GM18951 (cell line): Measurements from ENCODE around the gene CLIC3.

Experiments used
- POLR2A ChIP-seq: IDR thresholded peaks from 4 replicates; pipeline ENCODE4 v1.6.1; 2011; ENCODE audit warnings: mild to moderate bottlenecking; ENCODE audit not compliant: insufficient read length, insufficient read depth; ENCODE audit errors: extremely low read depth
- in situ Hi-C: fragments of 300-500 bp; cut with MboI; formaldehyde crosslinking; loops from one replicate; pipeline ENCODE4 v1.12.0; 2022; ENCODE audit warnings: low sequenced_read_pairs, mixed read lengths, inconsistent platforms; ENCODE audit not compliant: unreplicated experiment

CLIC3 gene

DNA sequence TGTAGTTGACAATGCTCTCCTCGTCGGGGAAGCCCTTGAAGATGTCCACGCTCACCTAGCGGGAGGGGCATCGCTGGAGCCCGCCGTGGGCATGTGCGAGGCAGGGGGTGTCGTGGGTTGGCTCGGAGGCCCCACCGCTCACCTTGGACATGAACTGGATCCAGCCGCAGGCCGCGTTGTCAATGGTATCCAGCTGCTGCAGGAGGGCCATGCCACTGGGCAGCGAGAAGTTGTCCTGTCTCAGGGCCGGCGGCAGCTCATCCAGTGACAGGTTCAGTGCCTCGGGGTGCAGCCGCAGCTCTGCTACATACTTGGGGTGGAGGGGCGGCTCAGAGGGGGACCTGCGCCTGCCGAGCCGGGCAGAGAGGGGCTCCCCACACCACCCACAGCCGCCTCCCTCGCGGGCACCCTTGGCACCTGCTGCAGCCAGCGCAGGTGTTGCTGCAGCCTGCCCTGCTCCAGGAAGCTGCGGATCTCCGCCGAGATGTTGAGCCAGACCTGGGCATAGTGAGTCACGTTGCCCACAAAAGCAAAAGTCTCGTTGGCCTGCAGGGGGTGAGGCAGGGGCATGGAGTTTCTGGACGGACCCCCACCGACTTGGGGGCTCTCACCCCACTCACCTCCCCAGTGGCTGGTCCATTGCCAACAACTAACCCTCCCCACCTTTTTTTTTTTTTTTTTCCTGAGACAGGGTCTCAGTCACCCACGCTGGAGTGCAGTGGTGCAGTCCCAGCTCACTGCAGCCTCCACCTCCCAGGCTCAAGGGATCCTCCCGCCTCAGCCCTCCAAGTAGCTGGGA is 22.6 kb upstream of the CLIC3 start:
- no peak for TF ChIP-seq POLR2A
- in situ Hi-C loops: no loop called here

DNA sequence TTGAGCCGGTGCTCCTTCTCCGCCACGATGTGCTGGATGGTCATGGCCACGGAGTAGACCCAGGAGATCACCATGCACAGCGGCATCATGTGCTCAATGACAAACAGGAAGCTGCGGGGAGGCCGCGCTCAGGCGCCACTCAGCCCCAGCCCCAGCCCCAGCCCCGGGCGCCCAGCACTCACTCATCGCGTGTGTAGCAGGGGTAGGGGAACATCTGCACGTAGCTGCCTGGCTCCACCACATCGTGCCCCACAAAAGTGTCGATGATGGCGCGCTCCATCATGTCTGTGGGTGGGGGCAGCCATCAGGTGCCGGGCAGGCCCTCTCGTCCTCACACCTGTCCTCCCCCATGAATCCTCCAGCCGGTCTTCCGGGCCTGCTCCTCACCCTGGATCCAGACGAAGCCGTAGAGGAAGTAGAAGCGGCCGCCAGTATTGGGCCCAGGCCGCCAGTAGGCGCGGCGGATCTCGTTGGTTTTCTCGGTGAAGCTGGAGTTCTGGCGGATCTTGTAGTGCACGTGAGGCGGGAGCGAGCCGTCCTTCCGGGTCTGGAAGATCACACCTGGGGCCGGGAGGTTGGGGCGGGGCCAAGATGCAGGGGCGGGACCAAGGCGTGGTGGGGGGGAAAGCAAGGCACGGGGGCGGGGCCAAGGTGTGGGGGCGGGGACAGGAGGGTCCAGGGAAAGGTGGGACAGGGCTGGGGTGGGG is 21.6 kb upstream of the CLIC3 start:
- no peak for TF ChIP-seq POLR2A
- in situ Hi-C loops: no loop called here

DNA sequence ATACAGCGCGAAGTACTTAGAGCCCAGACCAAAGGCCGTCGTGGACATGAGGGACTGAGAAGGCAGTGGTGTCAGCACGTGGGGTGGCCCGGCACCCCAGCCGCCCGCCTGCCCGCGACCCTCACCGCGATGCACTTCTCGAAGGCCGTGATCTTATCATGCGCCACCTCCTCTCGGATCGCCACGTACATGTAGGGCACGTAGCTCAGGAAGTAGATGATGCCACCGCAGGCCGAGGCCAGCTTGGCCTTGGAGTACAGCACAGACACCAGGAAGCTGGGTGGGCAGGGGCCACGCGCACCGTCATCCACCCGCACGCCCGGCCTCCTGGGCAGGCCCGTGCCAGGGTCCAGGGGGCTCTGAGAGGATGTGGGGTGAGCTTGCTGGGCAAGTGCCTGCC is 20.7 kb upstream of the CLIC3 start:
- in situ Hi-C loops: no loop called here
- no peak for TF ChIP-seq POLR2A

DNA sequence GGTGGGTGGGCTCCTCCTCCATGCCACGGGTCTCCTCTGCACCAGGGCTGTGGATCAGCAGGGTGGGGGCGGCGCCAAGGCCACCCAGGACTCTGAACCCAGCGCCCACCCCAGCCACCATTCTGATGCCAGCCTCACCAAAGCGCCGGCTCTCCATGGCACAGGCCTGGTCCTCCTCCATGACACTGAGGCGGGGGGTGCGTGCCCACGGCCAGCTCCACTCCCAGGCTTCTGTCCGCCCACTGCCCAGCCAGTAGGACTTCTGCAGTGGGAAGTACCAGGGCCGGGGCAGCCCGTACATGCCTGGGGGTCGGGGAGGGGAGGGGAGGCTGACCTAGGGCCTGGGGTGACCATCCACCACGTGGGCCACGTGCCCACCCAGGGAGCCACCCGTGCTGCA is 20.1 kb upstream of the CLIC3 start:
- in situ Hi-C loops: no loop called here
- TF ChIP-seq POLR2A: no peak

DNA sequence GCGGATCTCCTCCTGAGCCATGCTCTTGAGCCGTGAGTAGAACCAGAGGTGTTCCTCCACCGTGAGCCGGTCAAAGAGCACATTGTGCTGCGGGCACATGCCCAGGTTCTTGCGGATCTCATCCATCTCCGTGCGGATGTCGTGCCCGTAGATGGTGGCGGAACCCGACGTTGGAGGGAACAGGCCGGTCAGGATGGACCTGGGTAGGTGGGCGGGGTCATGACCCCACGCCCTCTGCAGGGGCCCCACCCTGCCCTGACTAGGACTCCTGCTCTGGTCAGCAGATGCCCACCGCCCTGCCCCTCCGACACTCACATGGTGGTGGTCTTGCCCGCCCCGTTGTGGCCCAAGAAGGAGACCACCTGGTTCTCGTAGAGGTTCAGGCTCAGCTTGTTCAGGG is 19.6 kb upstream of the CLIC3 start:
- in situ Hi-C loops: no loop called here

DNA sequence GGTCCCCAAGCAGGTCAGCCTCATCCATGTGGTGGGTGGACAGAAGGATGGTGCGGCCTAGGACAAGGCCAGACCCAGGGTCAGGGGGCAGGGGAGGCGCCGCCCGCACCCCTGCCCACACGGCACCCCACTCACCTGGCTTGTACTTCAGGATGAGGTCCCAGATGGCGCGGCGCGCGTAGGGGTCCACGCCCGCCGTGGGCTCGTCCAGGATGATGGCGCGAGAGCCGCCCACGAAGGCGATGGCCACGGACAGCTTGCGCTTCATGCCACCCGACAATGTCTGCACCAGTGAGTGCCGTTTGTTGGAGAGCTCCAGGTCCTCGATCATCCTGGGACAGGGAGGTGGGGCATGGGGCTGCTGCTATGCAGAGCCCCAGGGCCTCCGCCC is 19.2 kb upstream of the CLIC3 start:
- TF ChIP-seq POLR2A: no peak
- in situ Hi-C loops: no loop called here

More for the DNA sequence above, 19.6 kb upstream of the CLIC3 start:
- no peak for TF ChIP-seq POLR2A

DNA sequence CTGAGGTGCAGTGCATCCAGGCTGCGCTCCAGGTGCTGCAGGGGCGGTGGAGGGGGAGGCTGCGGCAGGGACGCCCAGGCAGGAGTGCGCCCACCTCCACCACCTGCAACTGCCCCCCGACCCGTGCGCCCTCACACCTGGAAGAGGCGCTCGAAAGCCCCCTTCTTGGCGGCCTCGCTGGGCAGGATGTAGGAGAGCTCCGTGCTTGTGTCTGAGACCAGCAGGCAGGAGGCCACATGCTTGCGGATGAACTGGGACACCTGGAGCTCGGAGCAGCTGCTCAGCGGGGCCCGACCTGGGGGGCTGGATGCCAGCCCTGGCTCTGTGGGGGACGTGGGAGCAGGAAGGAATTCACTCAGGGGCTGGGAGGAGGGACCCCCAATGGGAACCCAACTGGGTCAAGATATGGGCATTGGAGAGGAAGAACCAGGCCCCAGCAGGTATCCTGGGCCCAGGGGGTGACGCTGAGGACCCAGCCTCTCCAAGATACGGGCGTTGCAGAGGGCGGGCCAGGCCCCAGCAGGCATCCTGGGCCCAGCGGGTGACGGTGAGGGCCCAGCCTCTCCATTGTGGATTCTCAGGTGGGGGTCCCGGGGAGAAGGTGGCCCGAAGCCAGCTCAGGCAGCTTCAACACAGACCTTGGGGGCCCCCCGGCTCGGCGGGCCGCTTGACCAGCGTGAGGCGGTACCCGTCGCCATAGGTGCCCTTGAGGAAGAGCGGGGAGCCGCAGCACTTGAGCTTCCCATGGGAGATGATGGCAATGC is 18.6 kb upstream of the CLIC3 start:
- in situ Hi-C loops: no loop called here
- no peak for TF ChIP-seq POLR2A

DNA sequence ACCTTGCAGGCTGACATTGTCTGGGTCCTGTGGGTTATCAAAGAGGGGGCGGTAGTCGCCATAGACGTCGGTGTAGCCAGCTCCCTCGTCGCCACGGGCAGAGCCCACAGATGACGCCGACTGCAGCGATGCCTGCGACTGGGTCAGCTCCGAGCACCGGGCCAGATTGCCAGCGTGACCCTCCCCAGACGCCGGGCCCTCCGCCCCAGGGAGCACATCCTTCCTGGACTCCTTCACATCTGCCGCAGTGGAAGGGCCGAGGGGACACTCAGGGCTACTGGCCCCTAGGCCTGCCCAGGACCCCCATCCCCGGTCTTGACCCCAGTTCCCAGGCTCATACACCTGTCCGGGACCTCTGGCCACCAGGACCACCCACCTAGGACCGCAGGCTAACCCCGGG is 17.8 kb upstream of the CLIC3 start:
- in situ Hi-C loops: no loop called here

DNA sequence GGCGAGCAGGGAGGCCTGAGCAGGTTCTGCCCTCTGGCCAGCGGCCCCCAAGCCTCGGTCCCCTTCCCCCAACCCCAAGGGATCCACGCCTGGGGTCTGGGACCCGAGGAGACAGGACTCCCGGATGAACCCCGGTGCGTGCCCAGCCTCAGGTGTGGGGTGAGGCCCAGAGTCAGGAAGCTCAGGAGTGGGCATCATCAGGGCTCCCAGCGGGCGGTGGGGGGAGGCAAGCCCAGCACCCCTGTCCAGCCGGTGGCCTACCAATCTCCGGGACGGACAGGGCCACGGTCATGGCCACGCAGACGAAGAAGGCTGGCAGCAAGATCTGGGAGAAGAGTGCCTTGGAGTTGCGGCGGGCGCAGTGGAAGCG is 17.2 kb upstream of the CLIC3 start:
- no peak for TF ChIP-seq POLR2A
- in situ Hi-C loops: no loop called here

More for the DNA sequence above, 17.8 kb upstream of the CLIC3 start:
- no peak for TF ChIP-seq POLR2A

DNA sequence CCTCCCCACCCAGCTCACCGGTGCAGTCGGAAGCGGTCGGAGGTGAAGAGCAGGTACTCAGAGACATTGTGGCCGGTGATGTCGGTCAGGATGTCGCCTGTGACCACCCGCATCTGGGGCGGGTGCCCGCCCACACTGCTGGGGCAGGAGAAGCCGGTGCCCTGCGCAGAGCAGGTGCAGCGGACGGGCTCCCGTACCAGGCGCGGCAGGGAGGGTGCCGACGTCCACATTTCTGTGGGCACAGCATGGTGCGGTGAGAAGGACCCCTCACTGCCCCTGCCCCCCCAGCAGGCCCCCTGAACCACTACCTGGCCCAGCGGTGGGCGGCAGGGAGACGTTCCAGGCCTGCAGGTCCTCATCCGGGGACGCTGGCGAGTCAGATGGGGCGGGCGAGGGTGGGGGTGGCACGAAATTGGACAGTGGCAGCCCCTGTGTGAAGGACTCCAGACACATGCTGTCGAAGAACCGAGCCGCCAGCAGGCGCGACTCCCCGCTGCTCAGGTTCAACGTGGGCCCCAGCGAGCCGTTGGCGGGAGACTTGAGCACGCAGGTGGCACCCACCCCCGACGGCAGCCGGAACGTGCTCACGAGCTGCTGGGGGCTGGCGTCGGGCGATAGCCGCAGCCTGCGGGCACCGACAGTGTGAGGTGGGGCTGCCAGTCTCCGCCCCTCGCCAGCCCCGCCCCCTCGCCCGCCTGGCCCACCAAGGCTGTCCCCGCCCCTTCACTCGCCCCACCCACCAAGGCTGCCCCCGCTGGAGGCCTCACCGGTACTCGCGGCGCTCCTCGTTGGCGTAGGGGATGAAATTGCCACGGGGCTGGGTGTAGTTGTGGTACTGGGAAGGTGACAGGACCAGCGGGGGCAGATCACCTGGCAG is 16.6 kb upstream of the CLIC3 start:
- in situ Hi-C loops: no loop called here
- TF ChIP-seq POLR2A: no peak

DNA sequence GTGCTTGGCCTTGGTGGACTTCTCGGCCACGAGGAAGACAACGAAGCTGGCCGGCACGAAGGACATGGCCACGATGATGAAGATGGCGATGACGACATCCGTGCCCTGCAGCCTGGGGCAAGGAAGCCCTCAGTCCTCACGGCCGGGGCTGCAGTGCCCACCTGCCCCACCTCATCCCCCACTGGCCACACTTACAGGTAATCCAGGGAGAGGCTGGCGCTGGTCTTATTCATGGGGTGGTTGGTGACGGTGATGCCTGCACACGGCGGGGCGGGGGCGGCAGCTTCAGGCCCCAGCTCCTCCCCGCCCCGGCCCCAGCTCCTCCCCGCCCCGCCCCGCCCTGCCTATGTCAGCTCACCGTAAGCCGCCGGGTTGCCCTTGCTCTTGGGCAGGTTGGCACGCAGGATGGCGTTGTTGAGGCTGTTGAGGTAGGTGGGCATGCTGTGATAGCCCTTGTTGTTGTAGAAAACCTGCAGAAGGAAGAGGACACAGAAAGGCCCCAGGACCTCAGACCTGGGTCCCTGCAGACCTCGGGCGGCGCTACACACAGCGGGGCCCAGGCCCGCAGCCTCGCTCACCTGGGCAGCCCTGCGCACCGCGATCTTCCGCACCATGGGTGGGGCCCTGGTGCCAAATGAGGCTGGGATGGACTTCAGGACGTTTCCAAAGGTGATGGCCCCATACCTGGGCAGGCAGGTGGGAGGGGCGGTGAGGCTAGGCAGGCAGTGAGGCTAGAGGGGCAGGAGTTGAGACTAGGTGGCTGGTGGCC is 15.7 kb upstream of the CLIC3 start:
- in situ Hi-C loops: no loop called here
- no peak for TF ChIP-seq POLR2A

DNA sequence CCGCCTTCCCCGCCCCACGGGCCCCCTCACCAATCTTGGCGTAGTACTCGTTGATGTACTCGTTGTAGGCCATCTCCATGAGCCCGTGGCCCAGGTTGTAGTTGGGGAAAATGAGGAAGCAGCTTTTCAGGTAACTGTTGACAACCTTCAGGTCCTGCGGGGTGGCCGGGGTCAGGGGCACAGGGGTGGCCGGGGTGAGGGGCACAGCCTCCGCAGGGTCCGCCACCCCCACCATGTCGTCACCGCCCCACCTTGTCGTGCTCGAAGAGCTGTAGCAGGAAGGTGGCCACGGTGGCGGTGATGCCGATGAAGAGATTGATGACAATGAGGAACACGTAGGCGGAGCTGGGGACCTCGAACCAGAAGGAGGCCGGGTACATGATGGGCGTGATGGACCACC is 14.8 kb upstream of the CLIC3 start:
- TF ChIP-seq POLR2A: no peak
- in situ Hi-C loops: no loop called here

DNA sequence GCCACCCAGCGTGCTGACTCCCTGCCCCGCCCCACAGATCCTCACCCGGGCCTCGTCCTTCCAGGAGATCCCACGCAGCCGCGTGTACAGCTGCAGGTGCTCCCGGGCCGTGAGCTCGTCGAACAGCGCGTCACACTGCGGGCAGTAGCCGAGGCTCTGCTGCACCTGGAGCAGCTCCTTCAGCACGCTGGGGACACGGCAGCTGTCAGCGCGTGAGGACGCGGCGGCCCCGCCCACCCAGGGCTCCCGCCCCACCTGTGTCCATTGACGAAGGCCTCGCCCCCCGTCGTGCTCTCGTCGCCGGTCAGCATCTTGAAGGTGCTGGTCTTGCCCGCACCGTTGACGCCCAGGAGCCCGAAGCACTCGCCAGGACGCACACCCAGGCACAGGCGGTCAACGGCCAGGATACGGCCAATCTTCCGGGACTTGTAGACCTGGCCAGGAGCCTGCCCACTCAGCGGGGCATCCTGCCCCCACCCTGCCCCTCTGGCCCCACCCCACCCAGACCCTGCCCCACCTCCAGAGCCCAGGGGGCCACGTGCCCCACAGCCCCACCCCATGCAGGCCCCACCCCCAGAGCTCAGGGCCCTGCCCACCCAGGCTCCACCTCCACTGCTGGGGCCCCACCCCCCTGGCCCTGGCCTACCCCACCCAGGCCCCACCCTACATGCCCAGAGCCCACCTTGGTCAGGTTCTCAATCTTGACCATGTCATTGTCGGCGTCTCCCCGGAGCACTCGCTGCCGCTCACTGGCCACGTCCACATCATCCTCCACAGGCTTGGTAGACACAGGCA is 13.8 kb upstream of the CLIC3 start:
- in situ Hi-C loops: no loop called here

More for the DNA sequence above, 13.8 kb upstream of the CLIC3 start:
- TF ChIP-seq POLR2A: no peak
